Measurements from ENCODE around the gene FTO. TPM values are rescaled to one million over a fixed set of nuclear protein-coding genes. Genes with fewer than 3 reads are reported as not detected.

Gene FTO
- total RNA-seq, 1 experiment from 2014 or later, result 57.4 TPM

- Mint-ChIP-seq H3K4me1 (0 out of 2 replicates have a peak, but pooled peaks cover 7% of the 10 kb centered on the region), H3K36me3 (no peaks in the 10 kb centered on the region)
- ATAC-seq, result no peak
These were observed 81.1 kb downstream of the FTO start for GRCh38 chr16:53785044-53785443.

More at GRCh38 chr16:53785044-53785443, 81.1 kb downstream of the FTO start:
- Mint-ChIP-seq H3K27me3 (ENCODE audit: low read depth) (no peaks in the 10 kb centered on the region), H3K27ac (no peak overlapping the region), H3K9me3 (no peaks in the 10 kb centered on the region), H3K4me3 (no peak overlapping the region)
- ChIA-PET CTCF (interaction anchor here (1.0 kb wide), 1 partner anchor 9 kb away, joined by 3 read pairs; no protein-coding TSS in a partner anchor), POLR2A (no interaction called here)
- no peak for DNase-seq (ENCODE audit: low spot score)
- TF ChIP-seq NR2C2 (CRISPR knock-in tag; IDR thresholded peaks at IDR 0.05) (no peak), STAT6 (CRISPR knock-in tag; conservative IDR thresholded peaks at IDR 0.05; ENCODE audit: low read depth) (no peak), KAT7 (CRISPR knock-in tag; IDR thresholded peaks at IDR 0.05; ENCODE audit: borderline replicate concordance) (no peak), MXD4 (CRISPR knock-in tag; IDR thresholded peaks at IDR 0.05; ENCODE audit: borderline replicate concordance) (no peak), E2F4 (CRISPR knock-in tag; IDR thresholded peaks at IDR 0.05; ENCODE audit: borderline replicate concordance, low read depth) (no peak), ZNF425 (CRISPR knock-in tag; conservative IDR thresholded peaks at IDR 0.05) (no peak), SMAD4 (CRISPR knock-in tag; IDR thresholded peaks at IDR 0.05) (no peak)
- TF ChIP-seq, protein P1, sequence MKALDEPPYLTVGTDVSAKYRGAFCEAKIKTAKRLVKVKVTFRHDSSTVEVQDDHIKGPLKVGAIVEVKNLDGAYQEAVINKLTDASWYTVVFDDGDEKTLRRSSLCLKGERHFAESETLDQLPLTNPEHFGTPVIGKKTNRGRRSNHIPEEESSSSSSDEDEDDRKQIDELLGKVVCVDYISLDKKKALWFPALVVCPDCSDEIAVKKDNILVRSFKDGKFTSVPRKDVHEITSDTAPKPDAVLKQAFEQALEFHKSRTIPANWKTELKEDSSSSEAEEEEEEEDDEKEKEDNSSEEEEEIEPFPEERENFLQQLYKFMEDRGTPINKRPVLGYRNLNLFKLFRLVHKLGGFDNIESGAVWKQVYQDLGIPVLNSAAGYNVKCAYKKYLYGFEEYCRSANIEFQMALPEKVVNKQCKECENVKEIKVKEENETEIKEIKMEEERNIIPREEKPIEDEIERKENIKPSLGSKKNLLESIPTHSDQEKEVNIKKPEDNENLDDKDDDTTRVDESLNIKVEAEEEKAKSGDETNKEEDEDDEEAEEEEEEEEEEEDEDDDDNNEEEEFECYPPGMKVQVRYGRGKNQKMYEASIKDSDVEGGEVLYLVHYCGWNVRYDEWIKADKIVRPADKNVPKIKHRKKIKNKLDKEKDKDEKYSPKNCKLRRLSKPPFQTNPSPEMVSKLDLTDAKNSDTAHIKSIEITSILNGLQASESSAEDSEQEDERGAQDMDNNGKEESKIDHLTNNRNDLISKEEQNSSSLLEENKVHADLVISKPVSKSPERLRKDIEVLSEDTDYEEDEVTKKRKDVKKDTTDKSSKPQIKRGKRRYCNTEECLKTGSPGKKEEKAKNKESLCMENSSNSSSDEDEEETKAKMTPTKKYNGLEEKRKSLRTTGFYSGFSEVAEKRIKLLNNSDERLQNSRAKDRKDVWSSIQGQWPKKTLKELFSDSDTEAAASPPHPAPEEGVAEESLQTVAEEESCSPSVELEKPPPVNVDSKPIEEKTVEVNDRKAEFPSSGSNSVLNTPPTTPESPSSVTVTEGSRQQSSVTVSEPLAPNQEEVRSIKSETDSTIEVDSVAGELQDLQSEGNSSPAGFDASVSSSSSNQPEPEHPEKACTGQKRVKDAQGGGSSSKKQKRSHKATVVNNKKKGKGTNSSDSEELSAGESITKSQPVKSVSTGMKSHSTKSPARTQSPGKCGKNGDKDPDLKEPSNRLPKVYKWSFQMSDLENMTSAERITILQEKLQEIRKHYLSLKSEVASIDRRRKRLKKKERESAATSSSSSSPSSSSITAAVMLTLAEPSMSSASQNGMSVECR (CRISPR knock-in tag; IDR thresholded peaks at IDR 0.05; ENCODE audit: borderline replicate concordance), result no peak
